ENCODE results near the gene LTA.

The LTA gene, protein sequence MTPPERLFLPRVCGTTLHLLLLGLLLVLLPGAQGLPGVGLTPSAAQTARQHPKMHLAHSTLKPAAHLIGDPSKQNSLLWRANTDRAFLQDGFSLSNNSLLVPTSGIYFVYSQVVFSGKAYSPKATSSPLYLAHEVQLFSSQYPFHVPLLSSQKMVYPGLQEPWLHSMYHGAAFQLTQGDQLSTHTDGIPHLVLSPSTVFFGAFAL

DNA sequence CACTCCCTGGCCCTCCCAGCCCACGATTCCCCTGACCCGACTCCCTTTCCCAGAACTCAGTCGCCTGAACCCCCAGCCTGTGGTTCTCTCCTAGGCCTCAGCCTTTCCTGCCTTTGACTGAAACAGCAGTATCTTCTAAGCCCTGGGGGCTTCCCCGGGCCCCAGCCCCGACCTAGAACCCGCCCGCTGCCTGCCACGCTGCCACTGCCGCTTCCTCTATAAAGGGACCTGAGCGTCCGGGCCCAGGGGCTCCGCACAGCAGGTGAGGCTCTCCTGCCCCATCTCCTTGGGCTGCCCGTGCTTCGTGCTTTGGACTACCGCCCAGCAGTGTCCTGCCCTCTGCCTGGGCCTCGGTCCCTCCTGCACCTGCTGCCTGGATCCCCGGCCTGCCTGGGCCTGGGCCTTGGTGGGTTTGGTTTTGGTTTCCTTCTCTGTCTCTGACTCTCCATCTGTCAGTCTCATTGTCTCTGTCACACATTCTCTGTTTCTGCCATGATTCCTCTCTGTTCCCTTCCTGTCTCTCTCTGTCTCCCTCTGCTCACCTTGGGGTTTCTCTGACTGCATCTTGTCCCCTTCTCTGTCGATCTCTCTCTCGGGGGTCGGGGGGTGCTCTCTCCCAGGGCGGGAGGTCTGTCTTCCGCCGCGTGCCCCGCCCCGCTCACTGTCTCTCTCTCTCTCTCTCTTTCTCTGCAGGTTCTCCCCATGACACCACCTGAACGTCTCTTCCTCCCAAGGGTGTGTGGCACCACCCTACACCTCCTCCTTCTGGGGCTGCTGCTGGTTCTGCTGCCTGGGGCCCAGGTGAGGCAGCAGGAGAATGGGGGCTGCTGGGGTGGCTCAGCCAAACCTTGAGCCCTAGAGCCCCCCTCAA is at the start of gene LTA:
Gene LTA (plus strand): TSS at position 249 of the 871 bp plus-strand sequence. CDS start 454 bp downstream, at position 703.
- DNase-seq (ENCODE audit: extremely low read depth, low read depth), result no peak

DNA sequence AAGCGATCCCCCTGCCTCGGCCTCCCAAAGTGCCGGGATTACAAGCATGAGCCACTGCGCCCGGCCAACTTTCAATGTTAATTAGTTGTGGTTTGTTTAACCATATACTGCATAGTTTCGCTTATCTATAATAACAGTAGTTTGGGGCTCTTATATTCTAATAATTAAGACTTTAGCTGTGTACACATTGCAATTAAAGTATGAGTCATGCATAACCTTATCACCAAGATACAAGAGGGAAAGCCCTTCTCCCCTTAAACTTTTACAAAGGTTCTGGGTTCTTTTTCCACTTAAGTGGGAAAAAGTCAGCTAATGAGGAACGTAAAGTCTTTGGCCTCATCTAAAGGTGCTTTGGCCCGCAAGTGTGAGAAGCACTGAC is 46.5 kb upstream of the LTA start:
- DNase-seq (ENCODE audit: extremely low read depth, low read depth), result no peak
- TF ChIP-seq, protein P1, sequence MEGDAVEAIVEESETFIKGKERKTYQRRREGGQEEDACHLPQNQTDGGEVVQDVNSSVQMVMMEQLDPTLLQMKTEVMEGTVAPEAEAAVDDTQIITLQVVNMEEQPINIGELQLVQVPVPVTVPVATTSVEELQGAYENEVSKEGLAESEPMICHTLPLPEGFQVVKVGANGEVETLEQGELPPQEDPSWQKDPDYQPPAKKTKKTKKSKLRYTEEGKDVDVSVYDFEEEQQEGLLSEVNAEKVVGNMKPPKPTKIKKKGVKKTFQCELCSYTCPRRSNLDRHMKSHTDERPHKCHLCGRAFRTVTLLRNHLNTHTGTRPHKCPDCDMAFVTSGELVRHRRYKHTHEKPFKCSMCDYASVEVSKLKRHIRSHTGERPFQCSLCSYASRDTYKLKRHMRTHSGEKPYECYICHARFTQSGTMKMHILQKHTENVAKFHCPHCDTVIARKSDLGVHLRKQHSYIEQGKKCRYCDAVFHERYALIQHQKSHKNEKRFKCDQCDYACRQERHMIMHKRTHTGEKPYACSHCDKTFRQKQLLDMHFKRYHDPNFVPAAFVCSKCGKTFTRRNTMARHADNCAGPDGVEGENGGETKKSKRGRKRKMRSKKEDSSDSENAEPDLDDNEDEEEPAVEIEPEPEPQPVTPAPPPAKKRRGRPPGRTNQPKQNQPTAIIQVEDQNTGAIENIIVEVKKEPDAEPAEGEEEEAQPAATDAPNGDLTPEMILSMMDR (IDR thresholded peaks at IDR 0.05; ENCODE audit: low read depth, low read length, missing control alignments), result no peak
- no peak overlapping the region for H3K4me3 ChIP-seq (replicated peaks; ENCODE audit: low read depth, low read length)

More for the DNA sequence above, at the start of gene LTA:
- TF ChIP-seq, protein P1 (IDR thresholded peaks at IDR 0.05; ENCODE audit: low read depth, low read length, missing control alignments), result no peak
- no peak within 1 kb of the TSS for H3K4me3 ChIP-seq (replicated peaks; ENCODE audit: low read depth, low read length)

DNA sequence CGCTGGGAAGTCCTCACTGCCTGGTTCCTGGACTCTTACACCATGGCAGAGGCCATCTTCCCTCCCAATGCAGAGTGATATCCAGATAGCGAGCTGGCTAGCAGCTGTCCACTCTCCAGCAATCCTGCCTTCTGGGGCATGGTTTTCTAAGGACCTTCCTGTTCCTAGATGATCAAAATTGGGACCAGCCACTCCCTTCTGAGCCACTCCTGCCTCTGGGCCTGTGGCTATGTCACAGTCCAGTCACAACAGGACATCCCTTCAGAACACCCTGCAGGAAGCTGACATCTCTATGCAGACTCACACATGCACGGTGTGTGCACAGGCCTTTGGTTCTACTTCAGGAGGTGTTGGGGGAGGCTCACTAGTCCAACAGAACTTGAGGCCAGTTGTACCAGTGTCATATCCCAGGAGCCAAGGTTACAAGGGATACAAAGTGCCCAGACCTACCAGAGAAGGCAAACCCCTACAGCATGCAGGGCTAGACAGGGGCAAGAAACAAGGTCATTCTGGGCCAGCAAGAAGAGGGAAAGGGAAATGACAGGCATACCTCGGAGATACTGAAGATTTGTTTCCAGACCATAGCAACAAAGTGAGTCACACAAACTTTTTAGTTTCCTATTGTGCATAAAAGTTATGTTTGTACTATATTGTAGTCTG is 46.0 kb upstream of the LTA start:
- no peak for DNase-seq (ENCODE audit: extremely low read depth, low read depth)
- TF ChIP-seq, protein P1 (IDR thresholded peaks at IDR 0.05; ENCODE audit: low read depth, low read length, missing control alignments), result no peak
- H3K4me3 ChIP-seq (replicated peaks; ENCODE audit: low read depth, low read length), result no peak overlapping the region

DNA sequence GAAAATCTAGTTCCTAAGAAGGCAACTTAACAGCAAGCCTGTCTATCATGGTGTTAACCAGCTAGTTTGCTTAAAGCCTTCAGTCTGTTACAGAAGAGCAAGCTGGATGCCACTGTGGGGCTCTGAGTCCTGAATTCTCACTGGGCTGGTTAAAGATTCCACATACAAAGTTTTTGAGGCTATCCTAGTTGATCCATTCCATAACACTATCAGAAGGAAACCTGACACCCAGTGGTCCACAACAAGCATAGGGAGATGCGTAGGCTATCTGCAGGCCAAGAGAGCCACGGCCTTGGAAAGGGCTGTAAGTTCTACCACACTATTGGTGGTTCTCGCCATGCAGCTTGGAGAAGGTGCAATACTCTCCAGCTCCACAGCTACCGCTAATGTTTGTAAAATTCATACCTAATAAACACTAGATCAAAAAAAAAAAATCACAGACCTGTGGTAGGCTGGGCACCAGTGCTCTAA is 43.7 kb upstream of the LTA start:
- H3K4me3 ChIP-seq (replicated peaks; ENCODE audit: low read depth, low read length), result no peak overlapping the region
- DNase-seq (ENCODE audit: extremely low read depth, low read depth), result no peak
- TF ChIP-seq, protein P1 (IDR thresholded peaks at IDR 0.05; ENCODE audit: low read depth, low read length, missing control alignments), result no peak

DNA sequence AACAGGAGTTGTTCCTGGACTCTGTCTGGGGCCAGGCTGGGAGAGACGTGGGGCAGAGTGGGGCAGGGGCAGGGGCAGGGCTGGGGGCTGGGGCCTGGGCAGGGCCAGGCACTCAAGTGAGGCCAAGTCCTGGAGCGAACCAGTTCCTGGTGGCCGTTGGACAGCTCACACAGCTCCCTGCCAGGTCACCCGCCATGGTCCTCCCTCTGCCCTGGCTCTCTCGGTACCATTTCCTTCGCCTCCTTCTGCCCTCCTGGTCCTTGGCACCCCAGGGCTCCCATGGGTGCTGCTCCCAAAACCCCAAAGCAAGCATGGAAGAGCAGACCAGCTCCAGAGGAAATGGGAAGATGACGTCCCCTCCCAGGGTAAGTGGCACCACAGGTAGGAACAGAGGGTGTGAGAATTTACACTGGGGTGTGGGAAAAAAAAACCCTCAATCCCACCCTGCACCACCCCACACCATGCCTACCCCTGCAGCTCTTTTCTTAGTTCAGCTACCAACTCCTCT is 43.2 kb upstream of the LTA start, which contains the start of gene MCCD1:
Gene MCCD1 (plus strand): TSS at position 142 of the 508 bp plus-strand sequence. CDS start 53 bp downstream, at position 195.
- H3K4me3 ChIP-seq (replicated peaks; ENCODE audit: low read depth, low read length), result no peak within 1 kb of the TSS
- no peak for DNase-seq (ENCODE audit: extremely low read depth, low read depth)
- TF ChIP-seq, protein P1 (IDR thresholded peaks at IDR 0.05; ENCODE audit: low read depth, low read length, missing control alignments), result no peak

DNA sequence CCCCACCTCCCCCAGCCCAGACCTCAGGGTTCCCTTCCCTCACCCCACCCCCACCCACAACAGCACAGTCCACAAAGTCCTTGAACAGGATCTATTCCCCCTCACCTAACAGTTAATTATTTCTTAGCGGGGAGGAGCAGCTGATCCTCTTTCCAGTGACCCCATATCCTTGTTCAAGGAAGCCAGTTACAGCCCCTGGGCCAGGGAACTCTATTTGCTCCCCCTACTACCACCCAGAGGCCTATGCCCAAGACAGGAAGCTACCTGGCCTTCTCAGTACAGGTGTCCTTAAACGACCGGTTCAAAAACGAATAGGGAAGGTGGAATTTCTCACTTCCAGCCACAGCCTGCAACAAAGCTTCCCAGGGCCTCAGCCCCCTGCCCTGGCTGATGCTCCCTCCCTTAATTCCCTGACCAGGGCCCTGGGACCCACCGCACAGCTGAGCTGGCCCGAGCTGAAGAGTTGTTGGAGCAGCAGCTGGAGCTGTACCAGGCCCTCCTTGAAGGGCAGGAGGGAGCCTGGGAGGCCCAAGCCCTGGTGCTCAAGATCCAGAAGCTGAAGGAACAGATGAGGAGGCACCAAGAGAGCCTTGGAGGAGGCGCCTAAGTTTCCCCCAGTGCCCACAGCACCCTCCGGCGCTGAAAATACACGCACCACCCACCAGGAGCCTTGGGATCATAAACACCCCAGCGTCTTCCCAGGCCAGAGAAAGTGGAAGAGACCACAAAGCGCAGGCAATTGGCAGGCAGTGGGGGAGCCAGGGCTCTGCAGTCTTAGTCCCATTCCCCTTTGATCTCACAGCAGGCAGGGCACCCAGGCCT is 42.5 kb upstream of the LTA start:
- DNase-seq (ENCODE audit: extremely low read depth, low read depth), result no peak
- TF ChIP-seq, protein P1 (IDR thresholded peaks at IDR 0.05; ENCODE audit: low read depth, low read length, missing control alignments), result no peak
- H3K4me3 ChIP-seq (replicated peaks; ENCODE audit: low read depth, low read length), result no peak overlapping the region
